OCI-LY7 (cell line): ENCODE measurements around the gene EMCN. TPM values are rescaled to one million over a fixed set of nuclear protein-coding genes. Genes with fewer than 3 reads are reported as not detected.

Experiments used
- BruUV-seq: library from RNA; stranded (reverse); fragments of 400-500 nt; replicated peaks from 2 replicates; lab custom pipeline; 2021; lab: Mats Ljungman, UMichigan
- CTCF ChIA-PET: fragments of 300-600 bp; sonication (Branson Sonifier 250); formaldehyde crosslinking; loops from one replicate; lab custom pipeline; 2022; ENCODE audit warnings: antibody characterized with exemption; ENCODE audit not compliant: unreplicated experiment; lab: Charles Lee
- POLR2A ChIA-PET: fragments of 300-600 bp; sonication (Branson Sonifier 250); formaldehyde crosslinking; loops from one replicate; lab custom pipeline; 2022; ENCODE audit warnings: antibody characterized with exemption; lab: Charles Lee
- DNase-seq: peaks from one replicate; pipeline ENCODE4 v3.0.0-alpha.2; 2015; ENCODE audit warnings: low spot score
- H2AFZ ChIP-seq: fragments of 200-600 bp; sonication (generic), shearing (Covaris generic); 2 replicates; pipeline ENCODE4 v1.6.1; 2014; ENCODE audit warnings: mild to moderate bottlenecking, antibody characterized with exemption, low read length, moderate library complexity
- H3K27ac ChIP-seq: fragments of 200-600 bp; sonication (generic); 2 replicates; pipeline ENCODE4 v1.5.1; 2014; ENCODE audit warnings: mixed run types, low read depth, mild to moderate bottlenecking, moderate library complexity, low read length, inconsistent platforms; ENCODE audit not compliant: poor library complexity, severe bottlenecking
- H3K36me3 ChIP-seq: fragments of 200-600 bp; sonication (generic); 2 replicates; pipeline ENCODE4 v1.6.1; 2014; ENCODE audit warnings: mild to moderate bottlenecking, antibody characterized with exemption, low read length, moderate library complexity, mixed read lengths; ENCODE audit not compliant: insufficient read depth
- H3K4me1 ChIP-seq: fragments of 200-600 bp; sonication (generic); 2 replicates; pipeline ENCODE4 v1.5.1; 2014; ENCODE audit warnings: mild to moderate bottlenecking, low read length; ENCODE audit not compliant: insufficient read depth, poor library complexity, severe bottlenecking
- H3K4me2 ChIP-seq: fragments of 200-600 bp; sonication (generic); 2 replicates; pipeline ENCODE4 v1.6.1; 2014; ENCODE audit warnings: mild to moderate bottlenecking, low read length
- H3K4me3 ChIP-seq: fragments of 200-600 bp; sonication (generic); 2 replicates; pipeline ENCODE4 v1.5.1; 2014; ENCODE audit warnings: mild to moderate bottlenecking, low read depth, low read length; ENCODE audit not compliant: poor library complexity, severe bottlenecking
- H3K79me2 ChIP-seq: fragments of 200-600 bp; sonication (generic); 2 replicates; pipeline ENCODE4 v1.6.1; 2016; ENCODE audit warnings: low read depth, mild to moderate bottlenecking, low read length, moderate library complexity, mixed read lengths; ENCODE audit not compliant: insufficient read depth
- H3K9me2 ChIP-seq: fragments of 200-600 bp; sonication (generic); 2 replicates; pipeline ENCODE4 v1.6.1; 2016; ENCODE audit warnings: mild to moderate bottlenecking, low read length, mixed read lengths; ENCODE audit not compliant: insufficient read depth
- H3K9me3 ChIP-seq: fragments of 200-600 bp; sonication (generic); 2 replicates; pipeline ENCODE4 v1.6.1; 2014; ENCODE audit warnings: mild to moderate bottlenecking, mixed run types, low read length, mixed read lengths
- H4K20me1 ChIP-seq: fragments of 200-600 bp; sonication (generic); 2 replicates; pipeline ENCODE4 v1.6.1; 2014; ENCODE audit warnings: mild to moderate bottlenecking, antibody characterized with exemption, low read length, moderate library complexity, mixed read lengths; ENCODE audit not compliant: insufficient read depth
- CTCF ChIP-seq: fragments of 200-600 bp; sonication (generic); conservative IDR thresholded peaks from 2 replicates; pipeline ENCODE4 v1.5.1; 2014; ENCODE audit warnings: mild to moderate bottlenecking, antibody characterized with exemption, low read length, moderate library complexity, mixed read lengths
- EZH2phosphoT487 ChIP-seq: fragments of 200-600 bp; sonication (generic); IDR thresholded peaks from 2 replicates; pipeline ENCODE4 v1.6.1; 2018; ENCODE audit warnings: low read depth, borderline replicate concordance, mild to moderate bottlenecking, mixed run types, antibody characterized with exemption, low read length, moderate library complexity, mixed read lengths
- intact Hi-C: fragments of 100-400 bp; cut with micrococcal nuclease; formaldehyde crosslinking; loops from one replicate; pipeline ENCODE4 v1.10.0; 2022; ENCODE audit not compliant: unreplicated experiment
- total RNA-seq, 2 experiments: library from RNA; depleted of rRNA in 1 of 2; stranded (reverse); fragments of >200 nt in 1 of 2; shearing (Covaris generic) in 1 of 2; gene quantifications; 2 replicates each; pipeline ENCODE4 v1.2.3, GENCODE V29; 2014 to 2022

The EMCN gene
- total RNA-seq, 2 experiments from 2014 or later: not detected

GRCh38 chr4:100366213-100366612 lies 151.6 kb downstream of the EMCN start:
- Histone ChIP-seq H3K36me3 (no peaks in the 10 kb centered on the region), H2AFZ (no peak overlapping the region), H3K79me2 (no peaks in the 10 kb centered on the region), H3K4me3 (no peak overlapping the region), H3K4me1 (no peaks in the 10 kb centered on the region), H3K9me3 (no peaks in the 10 kb centered on the region), H4K20me1 (no peaks in the 10 kb centered on the region), H3K4me2 (no peak overlapping the region), H3K27ac (no peak overlapping the region), H3K9me2 (no peaks in the 10 kb centered on the region)
- intact Hi-C loops: no loop called here
- DNase-seq: no peak
- TF ChIP-seq EZH2phosphoT487: no peak
- no peak for TF ChIP-seq CTCF
- CTCF ChIA-PET: no interaction called here
- BruUV-seq: no TSS peak
- POLR2A ChIA-PET: interaction anchor here (1.0 kb wide), 1 partner anchor 11 kb away, joined by 3 read pairs; no protein-coding TSS in a partner anchor

GRCh38 chr4:100362366-100362765 lies 155.5 kb downstream of the EMCN start:
- no peak overlapping the region for H3K27ac ChIP-seq
- no peak overlapping the region for H3K4me2 ChIP-seq
- H4K20me1 ChIP-seq: no peaks in the 10 kb centered on the region
- H3K79me2 ChIP-seq: no peaks in the 10 kb centered on the region
- TF ChIP-seq EZH2phosphoT487: no peak
- TF ChIP-seq CTCF: no peak
- no peaks in the 10 kb centered on the region for H3K36me3 ChIP-seq
- no peaks in the 10 kb centered on the region for H3K4me1 ChIP-seq
- ChIA-PET POLR2A (no interaction called here), CTCF (no interaction called here)
- no peaks in the 10 kb centered on the region for H3K9me2 ChIP-seq
- no peaks in the 10 kb centered on the region for H3K9me3 ChIP-seq
- no peak for DNase-seq
- no peak overlapping the region for H3K4me3 ChIP-seq
- no peak overlapping the region for H2AFZ ChIP-seq
- intact Hi-C loops: no loop called here
- BruUV-seq: no TSS peak

- Histone ChIP-seq H4K20me1 (no peaks in the 10 kb centered on the region), H3K36me3 (no peaks in the 10 kb centered on the region), H3K4me2 (no peak overlapping the region), H3K9me3 (no peaks in the 10 kb centered on the region), H2AFZ (no peak overlapping the region), H3K4me1 (no peaks in the 10 kb centered on the region), H3K79me2 (no peaks in the 10 kb centered on the region), H3K9me2 (no peaks in the 10 kb centered on the region), H3K27ac (no peak overlapping the region), H3K4me3 (no peak overlapping the region)
- no peak for DNase-seq
- ChIA-PET CTCF (no interaction called here), POLR2A (interaction anchor here (0.6 kb wide), 2 partner anchors 11 to 14 kb away, joined by 3 read pairs; no protein-coding TSS in a partner anchor)
- TF ChIP-seq CTCF (no peak), EZH2phosphoT487 (no peak)
- intact Hi-C loops: no loop called here
- no TSS peak for BruUV-seq
Observed at GRCh38 chr4:100361336-100361735, 156.5 kb downstream of the EMCN start.
